Measurements from ENCODE around the gene ZNF283.
"Not testable (repeated sequence)": the region's sequence is repeated elsewhere in the genome, so short reads cannot be mapped to it uniquely, and the experiment has no call there.

The ZNF283 gene

DNA sequence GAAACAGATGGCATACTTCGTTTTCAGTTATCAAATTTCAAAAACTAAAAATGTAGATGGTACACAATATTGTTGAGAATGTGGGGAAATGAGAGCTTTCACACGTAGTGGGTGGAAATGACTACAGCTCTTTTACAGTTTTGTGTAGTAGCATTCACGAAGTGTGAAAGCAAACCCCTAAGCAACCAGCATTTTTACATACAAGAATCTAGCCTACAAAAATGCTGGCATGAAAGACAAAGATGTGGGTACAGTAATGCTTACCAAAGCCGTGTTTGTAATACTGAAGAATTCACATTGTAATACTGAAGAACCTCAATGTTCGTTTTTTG, 6.3 kb upstream of the ZNF283 start:
- no peak for DNase-seq (ENCODE audit: low read depth)
- H3K4me3 ChIP-seq (ENCODE audit: low read depth, low read length) = peak overlapping the region; percentile 51
- no peak for TF ChIP-seq CTCF (conservative IDR thresholded peaks at IDR 0.05; ENCODE audit: low read depth, low read length)

DNA sequence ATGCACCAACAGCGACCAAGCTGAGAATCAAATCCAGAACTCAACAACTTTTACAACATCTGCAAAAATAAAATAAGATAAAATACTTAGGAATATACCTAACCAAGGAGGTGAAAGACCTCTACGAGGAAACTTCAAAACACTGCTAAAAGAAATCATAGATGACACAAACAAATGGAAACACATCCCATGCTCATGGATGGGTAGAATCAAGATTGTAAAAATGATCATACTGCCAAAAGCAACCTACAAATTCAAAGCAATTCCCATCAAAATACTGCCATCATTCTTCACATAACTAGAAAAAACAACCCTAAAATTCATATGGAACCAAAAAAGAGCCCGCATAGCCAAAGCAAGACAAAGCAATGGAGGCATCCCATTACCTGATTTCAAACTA, 3.3 kb upstream of the ZNF283 start:
- not testable (repeated sequence) for DNase-seq (ENCODE audit: low read depth); H3K4me3 ChIP-seq (ENCODE audit: low read depth, low read length)

- peak; percentile 41 for DNase-seq (ENCODE audit: low read depth)
- not testable (repeated sequence) for H3K4me3 ChIP-seq (ENCODE audit: low read depth, low read length)
Measured at GRCh38 chr19:43824572-43824971, 2.5 kb upstream of the ZNF283 start.

GRCh38 chr19:43839139-43839538, 12.0 kb downstream of the ZNF283 start:
- no peak overlapping the region for H3K4me3 ChIP-seq (ENCODE audit: low read depth, low read length)
- TF ChIP-seq CTCF (conservative IDR thresholded peaks at IDR 0.05; ENCODE audit: low read depth, low read length) = no peak
- no peak for DNase-seq (ENCODE audit: low read depth)

GRCh38 chr19:43842007-43842406, 14.9 kb downstream of the ZNF283 start:
- DNase-seq (ENCODE audit: low read depth) = no peak
- no peak for TF ChIP-seq CTCF (conservative IDR thresholded peaks at IDR 0.05; ENCODE audit: low read depth, low read length)
- no peak overlapping the region for H3K4me3 ChIP-seq (ENCODE audit: low read depth, low read length)

GRCh38 chr19:43847246-43847645, 20.1 kb downstream of the ZNF283 start:
- DNase-seq (ENCODE audit: low read depth) = no peak
- H3K4me3 ChIP-seq (ENCODE audit: low read depth, low read length) = no peak overlapping the region
- TF ChIP-seq CTCF (conservative IDR thresholded peaks at IDR 0.05; ENCODE audit: low read depth, low read length) = no peak

- TF ChIP-seq CTCF (conservative IDR thresholded peaks at IDR 0.05; ENCODE audit: low read depth, low read length) = no peak
- no peak overlapping the region for H3K4me3 ChIP-seq (ENCODE audit: low read depth, low read length)
- no peak for DNase-seq (ENCODE audit: low read depth)
Measured at GRCh38 chr19:43847884-43848283, 20.8 kb downstream of the ZNF283 start.

DNA sequence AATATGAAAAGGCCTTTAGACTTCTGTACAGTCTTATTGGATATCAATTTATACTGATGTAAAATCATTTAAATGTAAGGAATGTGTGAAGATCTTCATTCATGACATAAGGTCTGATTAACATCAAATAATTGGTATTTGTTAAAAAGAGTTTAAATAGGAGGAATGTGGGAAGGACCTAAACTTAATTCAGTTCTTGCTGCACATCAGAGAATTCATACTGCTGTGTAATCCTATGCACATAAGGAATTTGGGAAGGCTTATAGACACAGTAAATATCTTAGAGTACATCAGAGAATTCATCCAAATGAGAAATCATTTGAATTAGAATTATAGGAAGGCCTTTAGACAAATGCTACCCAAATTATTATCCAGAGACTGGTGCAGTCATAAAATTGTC, 21.7 kb downstream of the ZNF283 start:
- no peak for TF ChIP-seq CTCF (conservative IDR thresholded peaks at IDR 0.05; ENCODE audit: low read depth, low read length)
- H3K4me3 ChIP-seq (ENCODE audit: low read depth, low read length) = no peak overlapping the region
- no peak for DNase-seq (ENCODE audit: low read depth)

Measured in choroid plexus epithelial cell (primary cell).